D721Med (cell line): ENCODE data around the gene PER2.

ENCODE experiments used
- DNase-seq: peaks from one replicate; pipeline ENCODE4 v3.0.0; 2011; ENCODE audit warnings: low spot score; ENCODE audit not compliant: insufficient read length
- FAIRE-seq: peaks from 2 replicates; lab custom pipeline; 2011; peaks lifted over from hg19 to GRCh38; lab: Jason Lieb, UNC
- CTCF ChIP-seq: IDR thresholded peaks from 2 replicates; pipeline ENCODE4 v1.5.1; 2012; ENCODE audit warnings: mild to moderate bottlenecking, control low read depth; ENCODE audit not compliant: insufficient read depth; ENCODE audit errors: missing control alignments

PER2 gene

DNA sequence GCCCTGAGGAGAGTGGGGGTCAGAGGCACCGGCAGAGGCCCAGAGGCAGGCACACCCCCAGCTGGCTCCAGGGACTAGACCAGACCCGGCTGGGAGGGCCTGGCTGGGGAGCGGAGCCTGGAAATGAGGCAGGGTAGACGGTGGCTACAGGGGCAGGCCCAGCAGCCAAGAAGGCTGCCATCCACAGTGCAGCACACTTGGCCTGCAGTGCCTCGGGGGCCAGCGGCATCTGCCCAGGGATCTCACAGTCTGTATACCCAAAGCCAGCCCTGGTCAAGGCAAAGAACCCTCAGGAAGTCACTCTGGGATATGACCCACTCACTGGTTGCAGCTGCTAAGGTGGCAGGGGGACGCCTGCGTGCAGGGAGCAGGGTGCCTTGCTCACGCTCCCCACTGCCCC, 17.8 kb downstream of the PER2 start:
- DNase-seq (no peak), FAIRE-seq (no peak)
- TF ChIP-seq CTCF = no peak

DNA sequence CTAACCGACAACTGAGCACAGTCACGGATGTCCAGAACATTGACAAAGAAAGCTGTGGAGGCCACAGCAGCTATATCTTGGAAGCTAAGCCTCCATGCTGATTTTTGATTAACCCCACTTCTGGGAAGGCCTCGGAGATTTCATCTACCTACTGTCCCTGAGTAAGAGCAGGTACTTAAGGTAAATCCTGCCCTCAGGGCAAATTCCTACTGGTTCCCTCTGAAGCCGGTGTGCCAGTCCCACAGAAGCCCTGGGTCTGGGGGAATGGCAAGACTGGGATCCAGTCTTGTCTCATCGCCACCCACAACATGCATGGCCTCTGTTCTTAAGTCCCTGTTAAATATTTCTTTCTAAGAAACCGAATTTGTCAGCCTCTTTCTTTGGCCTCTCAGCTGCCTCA, 18.7 kb downstream of the PER2 start:
- no peak for FAIRE-seq
- DNase-seq = no peak
- no peak for TF ChIP-seq CTCF

- FAIRE-seq = no peak
- DNase-seq = no peak
- TF ChIP-seq CTCF = no peak
Measured at GRCh38 chr2:238267884-238268680, 20.3 kb downstream of the PER2 start.

DNA sequence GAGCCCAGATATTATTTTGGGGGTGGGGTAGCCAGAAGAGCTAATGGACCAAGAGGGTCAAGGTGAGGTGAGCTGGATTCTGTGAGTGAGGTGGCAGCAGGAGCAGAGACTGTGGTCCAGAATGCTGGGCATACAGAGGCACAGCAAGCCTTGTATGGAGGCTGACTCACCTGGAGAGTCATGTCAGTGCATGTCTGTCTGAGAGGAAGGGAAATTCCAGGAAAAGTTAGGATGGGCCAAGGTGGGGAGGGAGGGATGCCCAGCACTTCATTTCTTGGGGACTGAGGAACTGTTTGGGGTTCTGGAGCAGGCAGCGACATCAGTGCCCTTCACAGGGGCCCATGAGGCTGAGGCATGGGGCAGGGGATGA, 21.1 kb downstream of the PER2 start:
- no peak for DNase-seq
- TF ChIP-seq CTCF = no peak
- FAIRE-seq = no peak

DNA sequence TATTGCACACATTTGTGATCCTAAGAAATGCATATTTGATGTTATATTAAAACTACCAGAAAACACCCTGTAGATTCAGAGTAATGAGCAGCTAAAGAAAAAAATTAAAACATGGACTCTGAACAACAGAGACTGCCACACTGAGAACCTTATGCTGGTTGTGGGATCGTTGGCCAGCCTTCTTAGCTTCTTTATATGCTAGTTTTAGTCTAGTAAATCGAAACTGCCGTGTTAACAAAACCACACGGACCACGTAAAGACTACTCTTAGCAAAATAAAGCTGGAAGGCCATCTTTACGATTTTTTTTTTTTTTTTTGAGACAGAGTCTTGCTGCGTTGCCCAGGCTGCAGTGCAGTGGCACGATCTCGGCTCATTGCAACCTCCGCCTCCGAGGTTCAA, 22.8 kb downstream of the PER2 start:
- no peak for TF ChIP-seq CTCF
- no peak for DNase-seq
- no peak for FAIRE-seq

DNA sequence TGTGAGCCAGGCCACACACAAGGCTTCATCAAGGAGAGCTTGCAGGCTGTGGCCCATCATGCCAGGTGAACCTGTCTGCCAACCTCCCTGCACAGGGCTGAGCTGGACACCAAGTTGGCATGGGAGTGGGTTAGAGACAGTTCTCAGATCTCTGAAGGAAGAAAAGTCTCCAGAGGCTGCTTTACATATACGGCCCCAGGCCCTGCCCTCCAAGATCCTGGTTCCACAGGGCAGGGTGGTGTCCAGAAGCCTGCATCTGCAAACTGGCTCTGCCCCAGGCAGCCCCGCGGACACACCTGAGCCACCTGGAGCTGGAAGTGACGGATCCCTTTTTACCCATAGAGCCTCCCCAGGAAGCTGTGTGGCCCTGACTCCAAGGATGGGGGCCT, 24.3 kb downstream of the PER2 start:
- no peak for DNase-seq
- no peak for TF ChIP-seq CTCF
- FAIRE-seq = no peak
